Prostate gland (tissue), 2 donors: Measurements from ENCODE around the gene OR5T2.

Experiments
- POLR2AphosphoS5 ChIP-seq: sonication (generic); formaldehyde crosslinking; IDR thresholded peaks from one replicate; pipeline ENCODE4 v1.6.1; 2017; ENCODE audit warnings: antibody characterized with exemption
- TF ChIP-seq, protein P1 (sequence below), 4 experiments: fragments of 200-600 bp in 2 of 4; fragments of 450-650 bp in 2 of 4; sonication (generic) in 2 of 4; IDR thresholded peaks; 1 replicate in 3 of 4; 2 replicates in 1 of 4; pipeline ENCODE4 v1.5.1; 2016 to 2019; ENCODE audit warnings: antibody characterized with exemption in 4 of 4, mild to moderate bottlenecking in 2 of 4, moderate library complexity in 2 of 4

DNA sequence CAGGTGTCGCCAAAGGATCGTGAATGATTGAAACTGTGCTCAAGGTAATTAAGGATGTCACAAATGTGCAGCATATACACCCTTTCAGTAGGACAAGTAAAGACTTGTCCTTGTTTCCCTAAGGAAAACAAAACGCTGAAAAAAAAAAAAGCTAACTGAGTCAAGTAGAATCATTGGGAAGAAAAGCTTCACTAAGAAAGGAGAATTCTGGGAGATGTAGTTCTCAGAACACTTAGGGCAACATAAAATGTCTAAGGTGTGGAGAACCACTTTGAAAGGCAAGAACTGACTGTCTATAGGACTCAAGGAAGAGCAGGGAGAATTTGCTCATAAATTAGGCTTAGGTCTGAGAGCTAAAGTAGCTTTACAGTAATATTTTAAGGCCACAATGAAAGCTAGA lies 37.0 kb upstream of the OR5T2 start:
- TF ChIP-seq, protein P1, sequence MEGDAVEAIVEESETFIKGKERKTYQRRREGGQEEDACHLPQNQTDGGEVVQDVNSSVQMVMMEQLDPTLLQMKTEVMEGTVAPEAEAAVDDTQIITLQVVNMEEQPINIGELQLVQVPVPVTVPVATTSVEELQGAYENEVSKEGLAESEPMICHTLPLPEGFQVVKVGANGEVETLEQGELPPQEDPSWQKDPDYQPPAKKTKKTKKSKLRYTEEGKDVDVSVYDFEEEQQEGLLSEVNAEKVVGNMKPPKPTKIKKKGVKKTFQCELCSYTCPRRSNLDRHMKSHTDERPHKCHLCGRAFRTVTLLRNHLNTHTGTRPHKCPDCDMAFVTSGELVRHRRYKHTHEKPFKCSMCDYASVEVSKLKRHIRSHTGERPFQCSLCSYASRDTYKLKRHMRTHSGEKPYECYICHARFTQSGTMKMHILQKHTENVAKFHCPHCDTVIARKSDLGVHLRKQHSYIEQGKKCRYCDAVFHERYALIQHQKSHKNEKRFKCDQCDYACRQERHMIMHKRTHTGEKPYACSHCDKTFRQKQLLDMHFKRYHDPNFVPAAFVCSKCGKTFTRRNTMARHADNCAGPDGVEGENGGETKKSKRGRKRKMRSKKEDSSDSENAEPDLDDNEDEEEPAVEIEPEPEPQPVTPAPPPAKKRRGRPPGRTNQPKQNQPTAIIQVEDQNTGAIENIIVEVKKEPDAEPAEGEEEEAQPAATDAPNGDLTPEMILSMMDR (IDR thresholded peaks at IDR 0.05) = no peak
- TF ChIP-seq POLR2AphosphoS5 = no peak
